ENCODE measurements around the gene DYNC1LI1. TPM values are rescaled to one million over a fixed set of nuclear protein-coding genes. Genes with fewer than 3 reads are reported as not detected.

Gene DYNC1LI1
- total RNA-seq, 1 donor from 2014 or later: 30.4 TPM

Small RNA genes lying within 50 kb of the gene (microRNA-seq; reads per million reads assigned to microRNA genes)
- not detected for gene MIR548AY

Other genes with a start within 250 kb of the DYNC1LI1 start
- 19.5 TPM for gene CMTM7, start 179.0 kb downstream of the DYNC1LI1 start, total RNA-seq
- 51.2 TPM for gene CMTM6, start 68.0 kb downstream of the DYNC1LI1 start, total RNA-seq
- gene CNOT10, start 114.3 kb upstream of the DYNC1LI1 start, total RNA-seq: 45.3 TPM
- 0.40 TPM for gene TRIM71, start 247.1 kb upstream of the DYNC1LI1 start, total RNA-seq